IPS-NIHi7 (cell line): Measurements from ENCODE around the gene MLLT11.

ENCODE experiments used
- DNase-seq: peaks from one replicate; pipeline ENCODE4 v3.0.0; 2012; ENCODE audit warnings: mixed read lengths; ENCODE audit errors: extremely low spot score

The MLLT11 gene, protein sequence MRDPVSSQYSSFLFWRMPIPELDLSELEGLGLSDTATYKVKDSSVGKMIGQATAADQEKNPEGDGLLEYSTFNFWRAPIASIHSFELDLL

DNA sequence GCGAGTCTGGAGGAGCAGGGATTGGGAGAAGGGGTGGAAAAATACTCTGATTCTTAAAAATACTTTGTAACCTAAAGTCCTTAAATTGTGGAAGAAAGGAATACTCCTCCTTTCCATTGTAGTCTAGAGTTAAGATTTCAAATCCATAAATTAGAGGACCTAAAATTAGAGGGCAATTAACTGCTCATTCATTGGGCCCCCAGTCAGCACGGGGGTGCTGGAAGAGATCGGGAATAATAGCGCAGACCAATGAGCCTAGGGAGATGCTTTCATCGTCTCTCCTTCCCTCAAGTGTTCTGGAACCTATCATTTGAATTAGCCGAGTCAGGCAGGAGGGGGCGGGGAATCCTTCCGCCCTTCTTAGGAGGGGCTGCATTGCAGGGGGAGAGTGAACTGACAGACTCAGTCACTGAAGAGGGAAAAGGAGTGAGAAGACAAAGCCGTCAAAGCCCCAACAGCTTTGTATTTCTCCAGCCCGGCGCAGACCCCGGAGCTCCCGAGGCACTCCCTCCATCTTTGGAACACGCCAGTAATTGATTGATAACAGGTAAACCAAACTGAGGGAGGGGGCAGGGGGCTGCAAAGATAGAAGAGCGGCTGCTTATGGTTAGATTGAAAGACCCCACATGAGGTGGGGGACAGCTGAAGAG lies at the start of gene MLLT11:
Gene MLLT11 (plus strand): TSS at position 391 of the 650 bp plus-strand sequence. CDS start 6,828 bp downstream, outside the sequence.
- peak; percentile 88 for DNase-seq

DNA sequence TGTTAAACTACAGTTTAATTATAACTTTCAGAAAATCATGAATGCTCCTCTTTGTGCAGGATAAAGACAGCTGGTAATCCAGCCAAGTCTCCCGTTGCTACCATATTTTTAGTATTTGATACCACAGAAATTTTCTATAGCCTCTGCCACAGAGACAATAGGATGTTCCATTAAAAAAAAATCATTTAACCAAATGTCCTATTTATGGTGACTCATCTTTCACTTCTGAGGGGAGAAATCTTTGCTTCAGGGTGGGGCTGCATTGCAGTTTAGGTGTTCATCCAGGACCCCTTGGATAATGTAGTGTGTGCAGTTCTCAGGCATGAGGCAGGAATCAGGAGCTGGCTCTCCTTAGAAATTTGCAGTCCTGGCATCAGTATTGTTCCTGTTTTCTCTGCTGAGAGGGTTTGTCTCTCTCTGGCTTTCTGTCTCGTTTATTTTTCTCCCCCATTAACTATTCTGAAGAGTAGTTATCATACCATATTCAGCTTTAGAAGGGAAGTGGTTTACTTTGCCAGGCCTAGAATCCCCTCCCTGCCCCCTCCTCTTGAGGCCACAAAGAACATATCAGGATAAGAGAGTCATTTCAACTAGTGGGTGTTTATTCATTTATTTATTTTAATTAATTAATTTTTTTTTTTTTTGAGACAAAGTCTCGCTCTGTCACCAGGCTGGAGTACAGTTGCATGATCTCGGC lies 48.9 kb upstream of the MLLT11 start:
- DNase-seq: no peak

DNA sequence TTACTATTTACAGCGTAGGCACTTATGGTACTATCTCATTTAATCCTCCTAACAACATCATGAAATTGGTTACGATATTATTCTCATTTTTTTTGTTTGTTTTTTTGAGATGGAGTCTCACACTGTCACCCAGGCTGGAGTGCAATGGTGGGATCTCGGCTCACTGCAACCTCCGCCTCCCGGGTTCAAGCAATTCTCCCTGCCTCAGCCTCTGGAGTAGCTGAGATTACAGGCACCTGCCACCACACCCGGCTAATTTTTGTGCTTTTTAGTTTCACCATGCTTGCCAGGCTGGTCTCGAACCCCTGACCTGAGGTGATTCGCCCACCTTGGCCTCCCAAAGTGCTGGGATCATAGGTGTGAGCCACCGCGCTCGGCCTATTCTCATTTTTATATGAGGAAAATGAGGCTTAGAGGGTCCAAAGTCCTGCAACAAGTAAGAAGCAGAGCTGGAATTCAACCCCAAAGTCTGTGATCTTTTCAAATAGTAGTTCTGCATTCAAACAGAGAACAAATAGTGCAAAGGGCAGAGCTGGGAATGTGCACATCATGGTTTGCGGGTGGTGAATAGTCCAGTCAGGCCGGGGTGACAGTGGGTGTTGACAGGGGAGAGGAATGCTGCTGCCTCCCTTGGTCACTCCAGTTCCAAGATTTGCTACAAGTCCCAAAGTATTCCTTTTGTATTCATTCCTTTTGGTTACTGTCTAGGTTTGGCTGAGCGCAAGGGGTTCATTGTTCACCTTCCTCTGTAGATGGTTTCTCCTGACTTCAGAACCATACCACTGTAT lies 47.3 kb upstream of the MLLT11 start:
- DNase-seq: no peak

DNA sequence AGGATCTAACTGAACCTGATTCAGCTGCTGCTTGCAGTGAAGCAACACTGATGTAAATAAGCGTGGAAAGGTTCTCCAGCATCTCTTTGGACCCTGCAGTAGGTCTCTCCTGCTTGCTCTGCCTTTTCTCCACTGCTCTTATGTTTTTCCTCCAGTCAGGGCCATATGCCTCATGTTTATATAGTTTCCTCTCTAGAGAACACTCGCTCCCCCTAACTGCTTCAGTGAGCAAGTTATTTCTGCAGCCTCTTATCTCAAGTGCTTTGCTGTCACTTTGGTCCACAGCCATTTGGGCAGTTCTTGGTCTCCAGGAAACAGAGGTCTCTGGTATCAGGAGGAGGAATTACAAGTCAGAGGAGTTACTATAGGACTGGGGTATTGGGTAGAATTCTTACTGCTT lies 46.7 kb upstream of the MLLT11 start:
- DNase-seq: no peak

DNA sequence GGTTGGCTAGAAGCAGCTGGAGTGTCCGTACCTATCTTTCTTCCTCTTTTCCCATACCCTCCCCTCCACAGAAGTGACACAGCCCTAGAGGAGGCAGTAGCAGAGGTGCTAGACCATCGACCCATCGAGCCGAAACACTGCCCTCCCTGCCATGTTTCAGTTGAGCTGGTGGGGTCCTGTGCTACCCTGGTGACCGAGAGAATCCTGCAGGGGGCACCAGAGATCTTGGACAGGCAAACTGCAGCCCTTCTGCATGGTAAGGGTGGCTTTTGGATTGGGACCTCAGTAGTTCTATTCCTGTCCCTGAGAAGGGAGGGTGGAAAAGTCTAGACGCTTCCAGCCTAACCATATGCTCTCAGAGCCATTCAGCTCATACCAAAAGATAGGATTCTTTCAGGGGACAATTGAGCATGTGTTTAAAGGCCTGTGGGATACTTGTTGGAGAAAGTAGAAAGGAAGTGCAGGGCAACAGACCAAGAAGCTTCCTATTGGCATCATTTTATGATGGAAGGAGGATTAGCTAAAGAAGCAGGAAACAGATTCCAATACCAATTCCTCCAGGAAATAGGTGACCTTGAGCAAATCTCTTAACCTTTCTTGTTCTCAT lies 35.6 kb upstream of the MLLT11 start:
- DNase-seq: peak; percentile 95

DNA sequence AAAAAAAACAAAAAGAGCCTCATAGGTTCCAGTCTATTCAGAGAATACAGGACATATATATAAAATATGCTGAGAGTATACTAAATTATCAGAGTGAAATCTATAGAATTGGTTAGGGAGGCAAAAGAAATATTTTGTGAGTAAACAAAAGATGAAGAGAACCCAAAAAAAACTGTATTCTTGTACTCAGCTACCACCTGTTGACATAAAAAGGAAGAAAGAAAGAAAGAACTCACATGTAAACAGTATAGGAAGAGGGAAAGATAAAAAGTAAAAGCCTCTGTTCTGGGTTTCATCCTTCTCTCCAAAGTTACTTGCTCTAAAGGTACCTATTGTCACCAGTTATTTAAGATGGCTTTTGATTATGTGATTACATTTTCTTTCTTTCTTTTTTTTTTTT lies 33.7 kb upstream of the MLLT11 start:
- DNase-seq: no peak

DNA sequence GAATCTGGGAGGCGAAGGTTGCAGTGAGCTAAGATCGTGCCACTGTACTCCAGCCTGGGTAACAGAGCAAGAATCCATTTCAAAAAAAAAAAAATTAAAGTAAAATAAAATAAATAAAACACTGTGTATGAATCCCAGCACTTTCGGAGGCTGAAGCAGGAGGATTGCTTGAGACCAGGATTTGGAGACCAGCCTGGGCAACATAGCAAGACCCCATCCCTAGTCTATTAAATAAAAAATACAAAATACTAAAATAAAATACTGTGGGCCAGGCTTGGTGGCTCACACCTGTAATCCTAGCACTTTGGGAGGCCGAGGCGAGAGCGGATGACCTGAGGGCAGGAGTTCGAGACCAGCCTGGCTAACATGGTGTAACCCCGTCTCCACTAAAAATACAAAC lies 28.0 kb upstream of the MLLT11 start:
- DNase-seq: no peak

DNA sequence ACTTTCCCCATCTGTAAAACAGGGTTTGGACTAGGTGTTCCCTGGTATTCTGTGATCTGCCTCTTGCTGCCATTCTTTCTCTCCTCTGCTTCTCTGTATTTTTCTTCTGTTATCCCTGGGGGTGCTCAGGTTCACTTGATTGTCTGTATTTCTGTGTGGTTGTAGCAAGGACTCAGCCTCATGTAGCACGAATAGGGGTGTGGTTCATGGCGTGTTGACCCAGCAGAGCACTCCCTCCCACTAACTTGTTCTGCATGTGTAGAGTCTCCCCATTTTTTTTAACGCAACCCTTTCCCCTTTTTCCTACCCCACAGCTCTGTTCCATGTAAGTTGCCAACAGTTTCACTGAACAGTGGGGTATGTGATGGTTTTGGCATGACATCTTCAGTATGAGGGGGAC lies 25.0 kb upstream of the MLLT11 start:
- DNase-seq: no peak

DNA sequence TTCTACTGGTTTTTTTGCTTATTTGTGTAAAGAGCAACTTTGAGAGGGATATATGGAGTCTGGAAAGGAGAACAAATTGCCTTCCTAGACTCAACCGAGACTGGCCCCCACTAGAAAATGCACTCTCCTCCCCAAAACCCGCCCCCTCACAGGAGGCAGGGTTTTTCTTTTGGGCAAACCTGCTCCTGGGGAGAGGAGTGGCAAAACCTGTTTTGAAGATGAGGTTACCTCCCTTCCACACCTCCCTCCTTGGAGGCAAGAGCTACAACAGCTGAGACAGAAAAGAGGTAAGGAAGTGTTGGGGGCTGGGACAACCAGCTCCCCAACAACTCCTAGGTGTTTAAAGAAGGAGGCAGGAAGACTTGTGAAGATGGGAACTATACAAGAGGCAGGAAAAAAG lies 23.8 kb upstream of the MLLT11 start, which contains the start of gene BNIPL:
Gene BNIPL (plus strand): TSS at position 231 of the 400 bp plus-strand sequence. CDS start 140 bp downstream, at position 371.
- DNase-seq: peak; percentile 38

DNA sequence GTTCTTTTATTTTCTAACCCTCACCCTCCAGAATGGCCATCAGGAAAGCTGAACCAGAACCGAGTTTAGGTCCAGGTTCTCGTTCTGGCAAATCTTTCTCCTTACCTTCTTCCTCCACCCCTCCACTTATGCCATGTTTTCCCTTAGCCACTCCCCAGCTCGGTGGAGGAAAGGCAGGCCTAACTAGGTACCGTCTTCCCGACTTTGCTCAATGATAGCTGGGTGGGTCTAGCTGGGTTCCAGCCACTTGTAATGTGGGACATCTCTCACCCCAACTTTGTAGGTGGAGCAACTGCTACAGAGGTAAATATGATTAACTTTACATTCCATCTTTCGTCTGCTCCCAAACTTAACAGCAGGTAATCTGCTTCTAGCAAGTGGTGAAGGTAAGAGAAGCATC lies 23.2 kb upstream of the MLLT11 start:
- DNase-seq: no peak

DNA sequence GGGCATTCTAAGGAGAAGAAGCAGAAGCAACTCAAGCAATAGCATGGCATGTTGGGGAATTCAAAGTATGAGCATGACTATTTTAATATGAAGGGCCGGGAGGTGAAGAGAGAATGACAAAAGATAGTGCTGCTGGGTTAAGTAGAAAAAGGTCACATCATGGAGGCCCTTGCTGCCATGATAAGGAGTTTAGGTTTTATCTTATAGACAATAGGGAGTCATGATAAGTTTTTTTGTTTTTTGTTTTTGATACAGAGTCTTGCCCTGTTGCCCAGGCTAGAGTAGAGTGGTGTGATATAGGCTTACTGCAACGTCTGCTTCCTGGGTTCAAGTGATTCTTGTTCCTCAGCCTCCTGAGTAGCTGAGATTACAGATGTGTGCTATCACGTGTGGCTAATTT lies 20.7 kb upstream of the MLLT11 start:
- no peak for DNase-seq

DNA sequence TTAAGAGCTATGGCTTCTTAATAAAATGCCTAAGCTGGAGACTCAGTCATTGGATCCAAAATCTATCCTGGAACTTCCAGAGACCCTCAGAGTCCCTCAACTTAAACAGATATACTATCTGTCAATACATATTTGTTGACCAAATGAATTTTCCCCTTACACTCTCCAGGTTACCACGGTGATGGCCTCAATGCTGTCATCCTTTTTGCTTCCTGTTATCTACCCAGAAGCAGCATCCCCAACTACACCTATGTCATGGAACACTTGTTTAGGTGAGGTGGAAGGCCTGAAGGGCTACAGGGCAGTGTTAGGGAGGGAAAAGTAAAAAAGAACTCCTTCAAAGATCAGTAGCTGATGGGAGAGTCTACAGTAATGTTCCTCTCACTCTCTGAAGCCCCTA lies 17.0 kb upstream of the MLLT11 start:
- DNase-seq: no peak

DNA sequence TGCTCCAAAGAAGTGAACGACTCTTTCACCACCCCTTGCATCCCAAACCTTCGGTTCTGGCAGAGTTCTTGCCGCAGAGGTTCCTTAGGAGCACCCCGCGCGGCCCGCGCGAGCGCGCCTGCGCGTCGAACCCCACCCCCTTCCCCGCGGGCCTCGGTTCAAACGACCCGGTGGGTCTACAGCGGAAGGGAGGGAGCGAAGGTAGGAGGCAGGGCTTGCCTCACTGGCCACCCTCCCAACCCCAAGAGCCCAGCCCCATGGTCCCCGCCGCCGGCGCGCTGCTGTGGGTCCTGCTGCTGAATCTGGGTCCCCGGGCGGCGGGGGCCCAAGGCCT lies 12.6 kb upstream of the MLLT11 start, which contains the start of gene C1orf56:
Gene C1orf56 (plus strand): TSS at position 161 of the 334 bp plus-strand sequence. CDS start 97 bp downstream, at position 258.
- DNase-seq: peak; percentile 93

DNA sequence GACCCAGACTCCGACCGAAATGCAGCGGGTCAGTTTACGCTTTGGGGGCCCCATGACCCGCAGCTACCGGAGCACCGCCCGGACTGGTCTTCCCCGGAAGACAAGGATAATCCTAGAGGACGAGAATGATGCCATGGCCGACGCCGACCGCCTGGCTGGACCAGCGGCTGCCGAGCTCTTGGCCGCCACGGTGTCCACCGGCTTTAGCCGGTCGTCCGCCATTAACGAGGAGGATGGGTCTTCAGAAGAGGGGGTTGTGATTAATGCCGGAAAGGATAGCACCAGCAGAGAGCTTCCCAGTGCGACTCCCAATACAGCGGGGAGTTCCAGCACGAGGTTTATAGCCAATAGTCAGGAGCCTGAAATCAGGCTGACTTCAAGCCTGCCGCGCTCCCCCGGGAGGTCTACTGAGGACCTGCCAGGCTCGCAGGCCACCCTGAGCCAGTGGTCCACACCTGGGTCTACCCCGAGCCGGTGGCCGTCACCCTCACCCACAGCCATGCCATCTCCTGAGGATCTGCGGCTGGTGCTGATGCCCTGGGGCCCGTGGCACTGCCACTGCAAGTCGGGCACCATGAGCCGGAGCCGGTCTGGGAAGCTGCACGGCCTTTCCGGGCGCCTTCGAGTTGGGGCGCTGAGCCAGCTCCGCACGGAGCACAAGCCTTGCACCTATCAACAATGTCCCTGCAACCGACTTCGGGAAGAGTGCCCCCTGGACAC lies 12.1 kb upstream of the MLLT11 start:
- peak; percentile 34 for DNase-seq

DNA sequence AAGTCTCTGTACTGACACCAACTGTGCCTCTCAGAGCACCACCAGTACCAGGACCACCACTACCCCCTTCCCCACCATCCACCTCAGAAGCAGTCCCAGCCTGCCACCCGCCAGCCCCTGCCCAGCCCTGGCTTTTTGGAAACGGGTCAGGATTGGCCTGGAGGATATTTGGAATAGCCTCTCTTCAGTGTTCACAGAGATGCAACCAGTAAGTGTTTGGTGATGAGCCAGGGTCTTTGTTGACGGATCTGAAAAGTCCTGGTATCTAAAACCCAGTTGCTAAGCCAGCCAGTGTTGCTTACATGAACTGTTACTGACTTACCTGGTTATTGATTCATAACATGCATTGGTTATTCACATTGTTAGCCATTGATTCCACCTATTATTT lies 11.6 kb upstream of the MLLT11 start:
- peak; percentile 85 for DNase-seq

DNA sequence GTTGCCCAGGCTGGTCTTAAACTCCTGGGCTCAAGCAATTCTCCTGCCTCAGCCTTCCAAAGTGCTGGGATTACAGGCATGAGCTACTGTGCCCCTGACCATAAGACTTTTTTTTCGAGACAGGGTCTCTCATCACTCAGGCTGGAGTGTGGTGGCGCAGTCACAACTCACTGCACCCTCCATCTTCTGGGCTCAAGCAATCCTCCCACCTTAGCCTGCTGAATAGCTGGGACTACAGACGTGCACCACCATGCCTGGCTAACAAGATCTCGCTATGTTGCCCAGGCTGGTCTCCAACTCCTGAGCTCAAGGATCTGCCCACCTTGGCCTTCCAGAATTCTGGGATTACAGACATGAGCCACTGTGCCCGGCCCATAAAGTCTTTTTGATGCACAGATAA lies 10.7 kb upstream of the MLLT11 start:
- DNase-seq: no peak

DNA sequence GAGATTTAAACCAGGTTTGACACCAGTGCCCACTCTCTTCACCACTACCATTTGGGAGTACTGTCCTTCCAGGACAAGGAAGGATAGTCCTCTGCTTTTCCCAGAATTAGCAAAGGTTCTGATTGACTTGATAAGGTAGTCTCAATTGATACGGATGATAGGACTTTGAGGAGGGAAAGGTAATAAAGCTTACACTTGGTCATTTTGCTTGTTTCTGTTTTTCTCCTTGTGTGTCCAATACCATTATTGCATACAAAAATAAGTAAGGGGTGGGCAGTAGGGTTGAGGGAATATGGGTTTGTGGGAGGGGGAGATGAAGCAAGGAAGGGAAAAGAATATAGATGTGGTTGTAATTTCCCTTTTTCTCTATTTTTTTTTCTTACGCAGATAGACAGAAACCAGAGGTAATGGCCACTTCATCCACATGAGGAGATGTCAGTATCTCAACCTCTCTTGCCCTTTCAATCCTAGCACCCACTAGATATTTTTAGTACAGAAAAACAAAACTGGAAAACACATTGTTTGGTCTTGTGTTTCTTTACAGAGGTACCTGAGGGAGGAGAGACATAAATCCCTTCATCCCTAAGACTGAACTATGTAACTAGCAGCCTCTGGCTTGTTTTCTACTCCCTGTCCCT lies 10.0 kb upstream of the MLLT11 start:
- no peak for DNase-seq

DNA sequence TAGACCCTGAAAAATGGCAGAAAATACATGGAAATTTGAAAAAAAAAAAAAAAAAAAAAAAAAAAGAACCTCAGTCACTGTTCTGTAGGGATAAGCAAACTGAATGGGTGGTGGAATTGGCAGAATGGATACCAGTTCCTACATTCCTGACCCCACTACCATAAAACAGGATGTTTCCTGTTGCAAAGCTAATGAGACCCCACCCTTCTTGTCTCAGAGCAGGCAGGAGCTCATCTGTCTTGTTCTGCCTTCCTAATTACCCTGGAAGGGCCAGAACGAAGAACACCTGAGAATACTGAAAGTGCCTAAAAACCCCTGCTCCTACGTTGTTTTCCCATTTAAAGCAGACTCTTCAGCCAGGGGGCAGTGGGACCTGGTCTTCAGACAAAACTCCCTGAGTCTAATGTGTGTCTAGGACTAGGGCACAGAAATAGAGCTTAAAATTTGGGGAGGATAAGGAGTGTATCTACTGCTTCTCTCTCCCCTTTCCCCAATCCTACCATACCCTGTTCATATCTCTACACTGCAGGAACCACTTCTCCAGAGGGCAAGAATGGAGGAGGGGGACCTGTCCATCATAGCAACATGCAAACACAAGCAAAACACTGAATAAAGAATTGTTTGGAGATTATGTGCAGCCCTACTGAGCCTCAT lies 8.7 kb upstream of the MLLT11 start:
- DNase-seq: no peak

DNA sequence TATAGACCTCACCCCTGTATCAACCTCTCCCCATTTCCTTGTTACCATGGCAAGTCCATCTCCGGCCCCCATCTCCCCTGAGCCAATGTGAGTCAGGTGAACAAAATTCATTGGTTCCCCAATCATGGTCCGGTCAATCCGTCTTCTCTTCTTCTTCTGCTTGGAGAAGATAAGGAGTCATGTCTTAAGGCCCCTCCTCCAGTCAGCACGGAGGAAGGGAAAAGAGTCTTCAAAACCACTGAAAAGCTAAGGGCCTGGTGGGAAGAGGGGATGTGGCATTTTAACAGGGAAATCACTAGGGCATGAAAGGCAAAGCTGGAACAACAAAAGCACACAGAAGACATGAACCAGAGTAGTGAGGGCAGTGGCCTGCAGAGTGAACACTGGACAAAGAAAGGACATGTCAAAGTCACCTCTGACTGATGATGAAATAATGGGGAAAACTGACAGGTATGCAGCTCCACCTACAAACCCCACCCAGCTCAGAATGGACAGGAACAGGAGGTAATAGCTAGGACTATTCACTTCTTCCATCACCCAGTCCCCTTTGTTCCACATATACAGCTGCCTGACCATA lies 5.1 kb upstream of the MLLT11 start:
- no peak for DNase-seq

DNA sequence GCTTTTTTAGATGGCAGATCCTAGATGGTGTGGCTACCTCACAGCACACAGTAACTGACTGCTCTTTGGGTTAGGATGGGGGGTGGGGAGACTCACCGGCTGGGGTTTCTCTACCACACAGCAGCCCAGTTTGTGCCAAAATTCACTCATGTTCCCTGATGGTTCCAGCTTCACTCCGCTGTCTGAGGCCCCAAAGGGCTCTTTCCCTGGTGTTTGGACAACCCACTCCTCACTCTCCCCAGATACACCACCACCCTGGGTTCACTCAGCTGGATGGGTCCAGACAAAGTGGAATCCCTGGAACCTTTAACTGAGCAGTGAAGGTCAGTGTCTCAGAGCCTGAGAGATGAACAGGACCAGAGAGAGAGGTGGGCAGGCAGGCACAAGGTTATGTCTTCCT lies 4.6 kb upstream of the MLLT11 start:
- DNase-seq: no peak
